HG03159 (cell line): ENCODE measurements around the gene COL7A1.
"Not testable (repeated sequence)": the region's sequence is repeated elsewhere in the genome, so short reads cannot be mapped to it uniquely, and the experiment has no call there.

ENCODE experiments used
- ATAC-seq: cut with Tn5 transposase; IDR thresholded peaks from one replicate; pipeline ENCODE4 v1.9.1; 2021; ENCODE audit warnings: mild to moderate bottlenecking, moderate library complexity; ENCODE audit not compliant: unreplicated experiment

COL7A1 gene

GRCh38 chr3:48546203-48546829, 48.8 kb downstream of the COL7A1 start:
- no peak for ATAC-seq

GRCh38 chr3:48544141-48544540, 51.0 kb downstream of the COL7A1 start:
- no peak for ATAC-seq

GRCh38 chr3:48543271-48543866, 51.8 kb downstream of the COL7A1 start:
- no peak for ATAC-seq

- no peak for ATAC-seq
These were observed 56.7 kb downstream of the COL7A1 start for GRCh38 chr3:48538451-48538850.

- no peak for ATAC-seq
These were observed 58.3 kb downstream of the COL7A1 start for GRCh38 chr3:48536785-48537184.

- no peak for ATAC-seq
These were observed 59.0 kb downstream of the COL7A1 start for GRCh38 chr3:48536116-48536515.

GRCh38 chr3:48535578-48535977, 59.6 kb downstream of the COL7A1 start:
- no peak for ATAC-seq

- no peak for ATAC-seq
These were observed 62.2 kb downstream of the COL7A1 start for GRCh38 chr3:48532977-48533337.

- no peak for ATAC-seq
These were observed 62.7 kb downstream of the COL7A1 start for GRCh38 chr3:48532271-48532976.

- not testable (repeated sequence) for ATAC-seq
These were observed 64.4 kb downstream of the COL7A1 start for GRCh38 chr3:48530701-48531100.

- ATAC-seq = no peak
These were observed 66.4 kb downstream of the COL7A1 start for GRCh38 chr3:48528754-48529153.

GRCh38 chr3:48528048-48528447, 67.1 kb downstream of the COL7A1 start:
- ATAC-seq = no peak

- ATAC-seq = no peak
These were observed 70.2 kb downstream of the COL7A1 start for GRCh38 chr3:48524970-48525369.

- no peak for ATAC-seq
These were observed 73.5 kb downstream of the COL7A1 start for GRCh38 chr3:48521635-48522034.

GRCh38 chr3:48519277-48519643, 75.9 kb downstream of the COL7A1 start:
- no peak for ATAC-seq

- ATAC-seq = no peak
These were observed 76.4 kb downstream of the COL7A1 start for GRCh38 chr3:48518638-48519276.

GRCh38 chr3:48518069-48518468, 77.1 kb downstream of the COL7A1 start:
- ATAC-seq = no peak

- no peak for ATAC-seq
These were observed 78.6 kb downstream of the COL7A1 start for GRCh38 chr3:48516571-48516970.

- no peak for ATAC-seq
These were observed 80.5 kb downstream of the COL7A1 start for GRCh38 chr3:48514431-48515227.
